NT2/D1 (cell line): ENCODE results near the gene SPOUT1.

Source experiments
- SUZ12 ChIP-seq: IDR thresholded peaks from 2 replicates; pipeline ENCODE4 v1.6.1; 2011; ENCODE audit not compliant: insufficient read length, insufficient read depth; ENCODE audit errors: extremely low read depth
- YY1 ChIP-seq: IDR thresholded peaks from 2 replicates; pipeline ENCODE4 v1.6.1; 2011; ENCODE audit not compliant: insufficient read length, insufficient read depth
- ZNF274 ChIP-seq: IDR thresholded peaks from 2 replicates; pipeline ENCODE4 v1.6.1; 2011; ENCODE audit warnings: mild to moderate bottlenecking, low read depth, low read length

DNA sequence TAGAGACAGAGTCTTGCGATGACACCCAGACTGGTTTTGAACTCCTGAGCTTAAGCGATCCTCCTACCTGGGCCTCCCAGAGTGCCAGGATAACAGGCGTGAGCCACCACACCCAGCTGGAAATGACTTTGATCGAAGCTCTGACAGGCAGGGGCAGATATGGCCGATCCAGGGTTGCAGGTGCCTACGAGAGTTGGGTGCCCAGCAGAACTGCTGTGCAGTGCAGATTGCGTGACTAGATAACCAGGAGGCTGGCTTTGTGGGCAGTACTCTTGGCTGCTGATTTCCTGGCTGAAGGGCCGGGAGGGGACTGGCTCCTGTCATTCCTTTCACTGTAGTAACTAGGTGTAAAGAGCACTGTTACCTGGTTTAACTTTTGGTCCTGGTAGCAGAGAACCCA is 30.7 kb downstream of the SPOUT1 start:
- TF ChIP-seq SUZ12, result no peak
- no peak for TF ChIP-seq ZNF274
- no peak for TF ChIP-seq YY1
